T-cell (primary cell): ENCODE measurements around the gene MYOM1. TPM values are rescaled to one million over a fixed set of nuclear protein-coding genes. Genes with fewer than 3 reads are reported as not detected.
"Not testable (repeated sequence)": the region's sequence is repeated elsewhere in the genome, so short reads cannot be mapped to it uniquely, and the experiment has no call there.

Source experiments
- ATAC-seq, 4 experiments: fragments of 200-7000 bp in 3 of 4; fragments of 150-1000 bp in 1 of 4; cut with Tn5 transposase; replicated peaks in 1 of 4; 1 replicate in 3 of 4; 2 replicates in 1 of 4; pipeline ENCODE4 v1.10.0; 2021; ENCODE audit warnings: moderate library complexity in 3 of 4, mild to moderate bottlenecking in 2 of 4, moderate number of reproducible peaks in 1 of 4
- CTCF ChIA-PET, 2 donors: fragments of 300-600 bp; sonication (Branson Sonifier 250); formaldehyde crosslinking; loops; one replicate each; lab custom pipeline; 2022; ENCODE audit warnings: antibody characterized with exemption in 2 of 2; lab: Charles Lee
- POLR2A ChIA-PET, 2 donors: fragments of 300-600 bp; sonication (Branson Sonifier 250); formaldehyde crosslinking; loops; one replicate each; lab custom pipeline; 2022; ENCODE audit warnings: antibody characterized with exemption in 2 of 2; lab: Charles Lee
- DNase-seq, 35 experiments: peaks; one replicate each; pipeline versions ENCODE4 v3.0.0 to v3.0.0-alpha.2; 2013 to 2023
- H3K27ac ChIP-seq: one replicate; pipeline ENCODE4 v1.5.1; 2013; ENCODE audit warnings: low read length
- H3K27me3 ChIP-seq, 2 experiments: replicated peaks in 1 of 2; 1 replicate in 1 of 2; 2 replicates in 1 of 2; pipeline versions ENCODE4 v1.6.1 to v1.7.0; 2013; ENCODE audit warnings: low read length in 1 of 2, mixed read lengths in 1 of 2; ENCODE audit not compliant: control insufficient read depth in 2 of 2, insufficient read depth in 2 of 2; ENCODE audit errors: extremely low read depth in 1 of 2
- H3K36me3 ChIP-seq, 2 donors: 1 replicate in 1 of 2; 2 replicates in 1 of 2; pipeline versions ENCODE4 v1.6.1 to v1.7.0; 2013; ENCODE audit warnings: low read length in 1 of 2; ENCODE audit not compliant: control insufficient read depth in 2 of 2, insufficient read depth in 1 of 2; ENCODE audit errors: extremely low read depth in 1 of 2
- H3K4me1 ChIP-seq, 2 experiments: 1 replicate in 1 of 2; 2 replicates in 1 of 2; pipeline versions ENCODE4 v1.6.1 to v1.7.0; 2013; ENCODE audit warnings: low read length in 2 of 2, mixed read lengths in 1 of 2; ENCODE audit not compliant: insufficient read depth in 2 of 2, control insufficient read depth in 1 of 2; ENCODE audit errors: extremely low read depth in 1 of 2
- H3K4me3 ChIP-seq, 2 donors: 1 replicate in 1 of 2; 2 replicates in 1 of 2; pipeline versions ENCODE4 v1.5.1 to v1.7.0; 2013; ENCODE audit warnings: mild to moderate bottlenecking in 2 of 2, low read length in 1 of 2, moderate library complexity in 1 of 2; ENCODE audit not compliant: control insufficient read depth in 1 of 2; ENCODE audit errors: extremely low read depth in 1 of 2
- H3K9me3 ChIP-seq: 2 replicates; pipeline ENCODE4 v1.7.0; 2013
- H3K27ac Mint-ChIP-seq, 2 donors: one replicate each; pipeline ENCODE4 v1.8.0; 2020 to 2021; ENCODE audit warnings: mild to moderate bottlenecking in 2 of 2, mixed read lengths in 2 of 2
- H3K27me3 Mint-ChIP-seq, 2 donors: one replicate each; pipeline ENCODE4 v1.8.0; 2021 to 2022; ENCODE audit warnings: mixed read lengths in 2 of 2
- H3K36me3 Mint-ChIP-seq: one replicate; pipeline ENCODE4 v1.8.0; 2021; ENCODE audit warnings: mixed read lengths
- H3K4me1 Mint-ChIP-seq, 3 donors: one replicate each; pipeline ENCODE4 v1.8.0; 2020 to 2022; ENCODE audit warnings: mixed read lengths in 3 of 3, mild to moderate bottlenecking in 1 of 3
- H3K4me3 Mint-ChIP-seq, 3 donors: one replicate each; pipeline ENCODE4 v1.8.0; 2020 to 2022; ENCODE audit warnings: mild to moderate bottlenecking in 3 of 3, mixed read lengths in 3 of 3, moderate library complexity in 3 of 3
- H3K9me3 Mint-ChIP-seq, 3 donors: one replicate each; pipeline ENCODE4 v1.8.0; 2020 to 2022; ENCODE audit warnings: mixed read lengths in 3 of 3
- WGBS: methylation state at CpG from one replicate; pipeline ENCODE4 v1.1.5; 2013; ENCODE audit warnings: missing lambda C conversion rate; ENCODE audit not compliant: insufficient coverage; 5-methylcytosine and 5-hydroxymethylcytosine counted together
- total RNA-seq, 35 experiments: library from RNA in 6 of 35; stranded (reverse) in 6 of 35; fragments of 120-200 nt in 1 of 35; gene quantifications; one replicate each; pipeline versions ENCODE4 v1.2.1 to v1.2.4 and lab custom pipeline; 2013 to 2026

Gene MYOM1
- total RNA-seq, 5 donors from 2014 or later (not counting 1 experiment from before 2014, with no cell fraction given): 0.98 to 7.0 (median 1.9) TPM

DNA sequence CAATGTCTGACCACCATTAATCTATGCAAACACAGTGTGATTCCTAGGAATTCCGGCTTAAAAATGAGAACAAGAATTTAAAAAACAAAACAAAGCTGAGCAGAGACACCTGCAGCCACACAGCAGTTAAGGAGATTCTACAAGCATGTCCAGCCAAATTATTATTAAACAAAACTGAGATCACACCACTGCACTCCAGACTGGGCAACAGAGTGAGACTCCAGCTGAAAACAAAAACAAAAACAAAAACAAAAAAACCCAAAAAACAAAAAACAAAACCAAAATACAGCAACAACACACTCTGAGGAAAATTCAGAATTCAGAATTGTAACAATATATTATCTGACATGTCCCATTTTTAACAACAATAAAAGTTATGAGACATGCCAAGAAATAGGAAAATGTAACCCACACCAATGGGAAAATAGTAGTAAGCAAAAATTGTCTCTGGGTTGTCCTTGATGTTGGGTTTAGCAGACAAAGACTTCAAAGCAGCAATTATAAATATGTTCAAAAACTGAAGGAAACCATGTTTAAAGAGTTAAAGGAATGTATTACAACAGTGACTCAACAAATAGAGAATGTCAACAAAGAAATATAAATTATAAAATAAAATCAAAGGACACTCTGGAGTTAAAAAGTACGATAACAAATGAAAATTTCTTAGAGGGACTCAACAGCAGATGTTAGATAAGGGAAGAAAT, 19.7 kb downstream of the MYOM1 start:
- Histone ChIP-seq H3K9me3 (no peaks in the 10 kb centered on the region), H3K4me1 (no peaks in the 10 kb centered on the region), H3K4me3 (no peak overlapping the region), H3K27me3 (no peaks in the 10 kb centered on the region), H3K36me3 (no peaks in the 10 kb centered on the region), H3K27ac (no peak overlapping the region)
- ATAC-seq (no peak), DNase-seq (no peak)
- Mint-ChIP-seq H3K4me3 (no peak overlapping the region), H3K36me3 (peaks cover 23% of the 10 kb centered on the region), H3K9me3 (peaks cover 0 to 31% (median 9%) of the 10 kb centered on the region in 3 donors), H3K4me1 (no peaks in the 10 kb centered on the region), H3K27me3 (no peaks in the 10 kb centered on the region), H3K27ac (no peak overlapping the region)
- POLR2A ChIA-PET: no interaction called here
- CTCF ChIA-PET: no interaction called here
- 100% methylated on average over 1 of the region's 2 CpGs for WGBS

DNA sequence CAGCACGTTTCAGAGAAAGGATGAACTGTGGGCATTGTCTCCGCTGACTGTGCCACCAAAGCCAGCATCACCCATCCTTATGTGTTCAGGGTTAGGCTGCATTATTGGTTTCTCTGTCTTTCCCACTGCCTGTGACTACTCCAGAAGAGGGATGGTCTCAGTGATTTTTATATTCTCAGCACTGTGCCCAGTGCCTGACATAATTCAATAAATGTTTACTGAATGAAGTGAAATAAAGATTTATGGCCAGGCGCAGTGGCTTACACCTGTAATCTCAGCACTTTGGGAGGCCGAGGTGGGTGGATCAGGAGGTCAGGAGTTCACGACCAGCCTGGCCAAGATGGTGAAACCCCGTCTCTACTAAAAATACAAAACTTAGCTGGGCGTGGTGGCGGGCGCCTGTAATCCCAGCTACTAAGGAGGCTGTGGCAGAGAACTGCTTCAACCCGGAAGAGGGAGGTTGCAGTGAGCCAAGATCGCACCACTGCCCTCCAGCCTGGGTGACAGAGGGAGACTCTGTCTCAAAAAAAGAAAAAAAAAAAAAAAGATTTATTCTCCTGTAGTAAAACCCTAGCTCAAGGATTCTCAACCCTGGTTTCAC, 21.4 kb downstream of the MYOM1 start:
- DNase-seq, H3K4me3 ChIP-seq, H3K9me3 ChIP-seq, H3K27ac ChIP-seq, H3K4me3 Mint-ChIP-seq, H3K4me1 Mint-ChIP-seq, H3K27me3 Mint-ChIP-seq, H3K27me3 ChIP-seq, ATAC-seq, H3K36me3 ChIP-seq, H3K4me1 ChIP-seq, H3K27ac Mint-ChIP-seq, POLR2A ChIA-PET, CTCF ChIA-PET: not testable (repeated sequence)
- peaks cover 15% of the 10 kb centered on the region for H3K36me3 Mint-ChIP-seq
- 100% methylated on average over 1 of the region's 11 CpGs for WGBS
- H3K9me3 Mint-ChIP-seq: peaks cover 0 to 15% (median 4%) of the 10 kb centered on the region in 3 donors

DNA sequence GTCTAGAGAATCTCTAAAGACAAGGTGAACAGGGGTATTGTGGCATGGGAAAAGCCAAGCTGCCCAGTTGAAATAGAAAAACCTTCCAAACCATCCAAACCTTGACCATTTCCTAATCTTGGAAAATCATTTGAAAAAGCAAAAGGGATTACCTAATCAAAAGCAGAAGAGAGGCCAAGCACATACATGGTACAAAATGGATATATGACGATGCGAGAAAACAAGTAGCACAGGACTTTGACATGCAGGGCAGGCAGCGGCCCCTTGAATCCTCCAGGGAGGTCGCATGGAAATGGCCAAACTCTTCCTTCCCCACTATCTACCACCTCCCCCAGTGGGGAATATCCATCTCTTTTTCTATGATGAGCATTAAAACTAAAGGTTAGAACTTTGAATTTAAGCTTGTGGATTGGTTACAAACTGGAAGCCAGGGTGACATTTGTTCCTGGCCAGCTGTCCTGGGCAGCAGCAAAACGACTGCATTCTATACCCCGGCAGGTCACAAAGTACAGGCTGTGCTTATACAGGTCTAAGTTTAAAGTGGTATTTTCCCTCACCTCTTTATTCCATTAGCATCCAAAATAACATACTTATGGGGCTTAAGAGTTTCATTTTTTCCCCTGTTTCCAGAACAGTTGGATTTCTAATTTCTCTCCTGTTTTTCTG, 24.7 kb downstream of the MYOM1 start:
- Histone ChIP-seq H3K4me1 (no peaks in the 10 kb centered on the region), H3K9me3 (no peaks in the 10 kb centered on the region), H3K36me3 (no peaks in the 10 kb centered on the region), H3K4me3 (no peak overlapping the region), H3K27me3 (no peaks in the 10 kb centered on the region), H3K27ac (no peak overlapping the region)
- POLR2A ChIA-PET: interaction anchor here (0.5 to 1.1 kb wide), 2 partner anchors 15 to 272 kb away, joined by 3 to 9 read pairs; no protein-coding TSS in a partner anchor
- WGBS: 83% methylated on average over 2 of the region's 6 CpGs
- DNase-seq (no peak), ATAC-seq (no peak)
- H3K9me3 Mint-ChIP-seq: no peaks in the 10 kb centered on the region
- CTCF ChIA-PET: interaction anchor here in 1 of 2 donors (1.4 kb wide), 1 partner anchor 206 kb away, joined by 4 read pairs; no protein-coding TSS in a partner anchor
- H3K27ac Mint-ChIP-seq: no peak overlapping the region
- H3K36me3 Mint-ChIP-seq: peaks cover 14% of the 10 kb centered on the region
- no peaks in the 10 kb centered on the region for H3K27me3 Mint-ChIP-seq
- no peak overlapping the region for H3K4me3 Mint-ChIP-seq
- H3K4me1 Mint-ChIP-seq: no peaks in the 10 kb centered on the region

DNA sequence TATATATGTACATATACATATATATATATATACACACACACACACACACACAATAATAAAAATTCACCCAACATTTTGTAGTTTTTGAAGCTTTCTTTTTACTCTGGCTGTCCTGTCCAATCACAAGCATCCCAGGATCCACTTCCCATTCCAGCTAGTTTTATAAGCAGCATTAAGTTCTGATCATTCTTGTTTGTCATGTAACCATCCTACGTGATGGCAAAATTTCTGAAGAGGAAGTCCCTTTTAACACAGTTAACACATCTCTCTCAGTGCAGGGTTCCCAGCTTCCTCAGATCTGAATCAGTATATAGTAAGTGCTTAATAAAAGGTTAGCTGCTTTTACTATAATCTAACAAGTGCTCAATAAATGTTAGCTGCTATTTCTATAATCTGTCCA, 26.4 kb downstream of the MYOM1 start:
- POLR2A ChIA-PET: interaction anchor here in 1 of 2 donors (0.6 kb wide), 1 partner anchor 133 kb away, joined by 7 read pairs; no protein-coding TSS in a partner anchor
- Histone ChIP-seq H3K4me1 (no peaks in the 10 kb centered on the region), H3K4me3 (no peak overlapping the region), H3K27ac (no peak overlapping the region), H3K36me3 (no peaks in the 10 kb centered on the region), H3K9me3 (no peaks in the 10 kb centered on the region), H3K27me3 (no peaks in the 10 kb centered on the region)
- Mint-ChIP-seq H3K4me1 (no peaks in the 10 kb centered on the region), H3K4me3 (no peak overlapping the region), H3K9me3 (no peaks in the 10 kb centered on the region), H3K27me3 (no peaks in the 10 kb centered on the region), H3K27ac (no peak overlapping the region), H3K36me3 (peaks cover 21% of the 10 kb centered on the region)
- 60% methylated on average over 1 of the region's 1 CpG for WGBS
- CTCF ChIA-PET: interaction anchor here in 1 of 2 donors (0.9 to 1.8 kb wide), 2 partner anchors 9 to 199 kb away, joined by 3 to 4 read pairs; no protein-coding TSS in a partner anchor
- ATAC-seq (no peak), DNase-seq (no peak)

DNA sequence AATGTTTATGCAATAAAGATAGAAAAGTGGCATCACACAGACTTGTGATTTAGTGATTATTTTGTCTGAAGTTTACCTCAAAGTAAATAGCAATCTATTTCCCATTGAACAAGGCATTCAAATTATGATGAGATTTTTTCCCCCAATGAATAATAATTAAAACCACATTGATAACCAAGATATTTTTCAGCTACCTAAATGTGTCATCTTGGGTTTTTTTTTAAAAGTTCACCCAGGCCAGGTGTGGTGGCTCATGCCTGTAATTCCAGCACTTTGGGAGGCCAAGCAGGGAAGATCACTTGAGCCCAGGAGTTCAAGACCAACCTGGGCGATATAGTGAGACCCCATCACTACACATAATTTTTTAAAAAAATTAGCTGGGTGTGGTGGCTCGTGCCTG, 27.0 kb downstream of the MYOM1 start:
- Histone ChIP-seq H3K36me3 (peaks cover 0 to 3% of the 10 kb centered on the region in 2 donors), H3K27me3 (no peaks in the 10 kb centered on the region), H3K27ac (no peak overlapping the region), H3K4me1 (no peaks in the 10 kb centered on the region), H3K9me3 (no peaks in the 10 kb centered on the region), H3K4me3 (no peak overlapping the region)
- DNase-seq (no peak), ATAC-seq (no peak)
- WGBS: no CpG with 5 or more reads among the region's 2 CpGs
- H3K36me3 Mint-ChIP-seq: peaks cover 21% of the 10 kb centered on the region
- CTCF ChIA-PET: interaction anchor here (0.6 to 1.8 kb wide), 3 partner anchors 9 to 199 kb away, joined by 3 to 4 read pairs (median 3); no protein-coding TSS in a partner anchor
- no peaks in the 10 kb centered on the region for H3K27me3 Mint-ChIP-seq
- no peak overlapping the region for H3K27ac Mint-ChIP-seq
- no peak overlapping the region for H3K4me3 Mint-ChIP-seq
- POLR2A ChIA-PET: interaction anchor here in 1 of 2 donors (0.6 kb wide), 1 partner anchor 133 kb away, joined by 7 read pairs; no protein-coding TSS in a partner anchor
- H3K4me1 Mint-ChIP-seq: no peaks in the 10 kb centered on the region
- no peaks in the 10 kb centered on the region for H3K9me3 Mint-ChIP-seq

DNA sequence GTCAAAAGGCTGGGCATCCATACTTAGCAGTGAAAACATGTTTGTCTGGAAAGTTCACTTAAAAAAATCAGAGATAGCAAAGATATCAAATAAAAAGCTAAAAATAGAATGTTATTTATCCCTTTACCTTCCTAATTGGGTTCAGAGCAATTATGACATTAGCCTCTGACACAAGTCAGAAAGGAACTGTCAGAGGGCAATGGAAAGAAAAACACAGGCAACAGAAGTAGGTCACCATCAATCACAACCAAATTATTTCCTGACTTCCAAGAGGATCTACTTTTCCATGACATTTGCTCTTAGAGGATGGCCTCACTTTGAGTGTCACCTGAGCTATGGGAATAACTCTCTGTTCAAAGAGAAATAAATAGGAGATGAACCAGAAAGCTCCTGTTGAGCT, 27.5 kb downstream of the MYOM1 start:
- Histone ChIP-seq H3K27me3 (no peaks in the 10 kb centered on the region), H3K36me3 (peaks cover 0 to 3% of the 10 kb centered on the region in 2 donors), H3K27ac (no peak overlapping the region), H3K4me1 (no peaks in the 10 kb centered on the region), H3K4me3 (no peak overlapping the region), H3K9me3 (no peaks in the 10 kb centered on the region)
- ATAC-seq: no peak
- no peak for DNase-seq
- H3K9me3 Mint-ChIP-seq: no peaks in the 10 kb centered on the region
- no peak overlapping the region for H3K27ac Mint-ChIP-seq
- H3K4me1 Mint-ChIP-seq: no peaks in the 10 kb centered on the region
- H3K27me3 Mint-ChIP-seq: no peaks in the 10 kb centered on the region
- H3K4me3 Mint-ChIP-seq: no peak overlapping the region
- ChIA-PET POLR2A (interaction anchor here in 1 of 2 donors (0.6 kb wide), 1 partner anchor 224 kb away, joined by 4 read pairs; no protein-coding TSS in a partner anchor), CTCF (interaction anchor here (0.6 to 1.8 kb wide), 3 partner anchors 10 to 198 kb away, joined by 3 to 4 read pairs (median 3); no protein-coding TSS in a partner anchor)
- peaks cover 21% of the 10 kb centered on the region for H3K36me3 Mint-ChIP-seq
